HG03045 (cell line): Measurements from ENCODE around the gene RAB40A.

Experiments
- ATAC-seq: cut with Tn5 transposase; IDR thresholded peaks from one replicate; pipeline ENCODE4 v1.9.1; 2021; ENCODE audit warnings: mild to moderate bottlenecking, moderate library complexity; ENCODE audit not compliant: unreplicated experiment

Gene RAB40A, protein sequence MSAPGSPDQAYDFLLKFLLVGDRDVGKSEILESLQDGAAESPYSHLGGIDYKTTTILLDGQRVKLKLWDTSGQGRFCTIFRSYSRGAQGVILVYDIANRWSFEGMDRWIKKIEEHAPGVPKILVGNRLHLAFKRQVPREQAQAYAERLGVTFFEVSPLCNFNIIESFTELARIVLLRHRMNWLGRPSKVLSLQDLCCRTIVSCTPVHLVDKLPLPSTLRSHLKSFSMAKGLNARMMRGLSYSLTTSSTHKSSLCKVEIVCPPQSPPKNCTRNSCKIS

DNA sequence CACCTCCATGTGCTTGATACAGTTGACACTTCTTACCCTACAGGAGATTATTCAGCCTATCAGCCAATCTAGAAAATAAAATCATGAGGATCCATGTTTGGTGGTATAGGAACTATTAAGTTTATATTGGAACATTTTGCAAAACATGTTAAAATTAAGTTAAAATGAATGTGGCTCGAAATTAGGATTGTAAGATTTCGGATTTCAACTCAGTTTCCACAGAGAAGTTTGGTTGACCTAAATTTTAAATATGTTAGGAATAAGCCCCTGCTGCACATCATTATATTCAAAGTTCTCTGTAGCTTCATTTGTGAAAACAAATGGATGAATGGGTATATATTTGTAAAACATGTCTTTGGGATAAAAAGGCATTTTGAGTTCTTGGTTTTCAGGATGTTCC lies at the start of gene RAB40A:
Gene RAB40A (minus strand): TSS at position 101 of the 400 bp plus-strand sequence. CDS start 18,733 bp downstream, outside the sequence.
- ATAC-seq: no peak

DNA sequence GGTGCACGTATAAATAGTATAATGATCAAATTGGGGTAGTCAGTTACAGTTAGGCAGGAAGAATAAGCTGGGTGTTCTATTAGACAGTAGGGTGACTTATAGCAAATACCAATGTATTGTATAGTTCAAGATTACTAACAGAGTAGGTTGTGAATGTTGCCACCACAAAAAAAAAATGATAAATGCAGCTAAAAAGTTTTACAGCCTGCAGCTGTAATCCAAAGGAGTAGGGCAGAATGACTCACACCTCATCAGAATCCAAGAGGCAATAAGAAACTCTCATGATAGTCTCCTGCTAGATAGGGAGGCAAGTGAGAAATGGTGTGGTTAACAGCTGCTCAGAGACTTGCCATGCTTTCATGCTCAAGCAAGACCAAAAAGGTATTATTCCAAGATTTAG lies 46.5 kb upstream of the RAB40A start:
- peak; percentile 31 for ATAC-seq

DNA sequence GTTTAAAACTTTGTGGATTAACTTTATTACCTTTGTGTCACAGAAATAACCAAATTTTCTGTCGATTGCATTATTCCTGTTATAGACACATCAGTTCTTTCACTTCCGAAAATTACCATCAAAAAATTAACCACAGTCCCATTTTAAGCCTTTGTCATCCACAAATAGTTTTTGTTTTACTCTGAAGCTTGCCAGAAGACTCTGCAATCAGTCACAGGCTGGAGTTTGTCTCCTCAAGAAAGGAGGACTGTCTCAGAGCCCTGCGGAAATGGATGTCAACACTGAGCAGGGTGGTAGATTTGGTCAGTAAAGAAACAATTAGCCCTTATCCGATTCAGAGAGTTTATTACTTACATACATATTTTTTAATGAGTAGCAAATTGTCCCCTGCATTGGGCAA lies 45.9 kb upstream of the RAB40A start:
- ATAC-seq: peak; percentile 52

DNA sequence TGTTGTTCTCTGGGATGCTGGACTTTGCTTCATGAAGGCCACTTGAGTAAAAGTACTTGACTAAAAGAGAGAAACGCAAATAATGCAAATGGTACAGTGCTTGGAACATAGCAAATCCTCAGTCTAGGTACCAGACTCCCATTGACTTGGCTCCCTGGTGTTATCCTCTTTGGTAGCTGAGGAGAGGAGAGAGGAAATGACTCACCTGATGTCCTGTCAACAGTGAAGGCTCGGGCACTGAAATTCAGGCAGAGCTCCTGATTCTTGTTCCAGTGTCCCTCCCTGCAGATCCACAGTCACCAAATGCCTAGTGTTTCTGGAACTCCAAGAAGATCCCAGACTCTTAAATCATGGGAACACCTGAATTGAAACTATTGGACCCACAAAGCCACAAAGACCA lies 43.5 kb upstream of the RAB40A start:
- ATAC-seq: no peak

DNA sequence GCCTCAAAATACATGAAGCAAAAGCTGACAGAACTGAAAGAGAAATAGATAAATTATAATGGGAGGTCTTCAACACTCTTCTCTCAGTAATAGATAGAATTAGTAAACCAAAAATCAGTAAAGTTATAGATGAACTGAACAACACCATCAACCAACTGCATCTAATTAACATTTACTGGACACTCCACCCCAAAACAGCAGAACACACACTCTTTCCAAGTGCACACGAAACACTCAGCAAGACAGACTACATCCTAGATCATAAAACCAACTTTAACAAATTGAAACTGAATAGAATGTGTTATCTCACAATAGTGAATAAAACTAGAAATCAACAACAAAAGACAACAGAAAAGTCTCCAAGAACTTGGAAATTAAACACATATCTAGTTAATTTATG lies 41.0 kb upstream of the RAB40A start:
- ATAC-seq: no peak

DNA sequence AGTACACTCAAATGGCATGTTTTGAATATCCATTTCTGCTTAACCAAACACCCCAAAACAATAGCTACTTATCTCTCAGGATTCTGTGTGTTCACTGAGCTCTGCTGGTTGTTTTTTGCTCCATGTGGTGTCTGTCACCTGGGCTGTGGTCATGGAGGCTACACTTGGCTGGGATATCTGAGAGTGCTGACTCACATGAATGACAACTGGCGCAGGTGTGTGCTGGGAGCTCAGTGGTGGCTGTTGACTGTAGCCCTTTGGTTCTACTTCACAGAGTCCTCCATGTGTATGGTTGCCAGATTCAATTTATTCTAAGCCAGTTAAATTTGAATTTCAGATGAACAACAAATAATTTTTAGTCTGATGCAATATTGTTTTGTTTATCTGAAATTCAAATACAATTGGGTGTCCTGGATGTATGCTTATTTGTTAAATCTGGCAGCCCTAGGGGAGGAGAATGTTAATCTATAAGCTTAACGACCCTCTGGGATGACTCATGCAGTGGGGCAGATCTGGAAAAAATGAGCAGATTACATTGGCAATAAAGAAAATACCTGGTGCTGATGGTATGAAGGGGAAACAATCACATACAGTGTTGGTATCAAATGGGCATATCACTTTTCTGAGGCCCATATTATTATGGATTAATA lies 37.8 kb upstream of the RAB40A start:
- ATAC-seq: no peak

DNA sequence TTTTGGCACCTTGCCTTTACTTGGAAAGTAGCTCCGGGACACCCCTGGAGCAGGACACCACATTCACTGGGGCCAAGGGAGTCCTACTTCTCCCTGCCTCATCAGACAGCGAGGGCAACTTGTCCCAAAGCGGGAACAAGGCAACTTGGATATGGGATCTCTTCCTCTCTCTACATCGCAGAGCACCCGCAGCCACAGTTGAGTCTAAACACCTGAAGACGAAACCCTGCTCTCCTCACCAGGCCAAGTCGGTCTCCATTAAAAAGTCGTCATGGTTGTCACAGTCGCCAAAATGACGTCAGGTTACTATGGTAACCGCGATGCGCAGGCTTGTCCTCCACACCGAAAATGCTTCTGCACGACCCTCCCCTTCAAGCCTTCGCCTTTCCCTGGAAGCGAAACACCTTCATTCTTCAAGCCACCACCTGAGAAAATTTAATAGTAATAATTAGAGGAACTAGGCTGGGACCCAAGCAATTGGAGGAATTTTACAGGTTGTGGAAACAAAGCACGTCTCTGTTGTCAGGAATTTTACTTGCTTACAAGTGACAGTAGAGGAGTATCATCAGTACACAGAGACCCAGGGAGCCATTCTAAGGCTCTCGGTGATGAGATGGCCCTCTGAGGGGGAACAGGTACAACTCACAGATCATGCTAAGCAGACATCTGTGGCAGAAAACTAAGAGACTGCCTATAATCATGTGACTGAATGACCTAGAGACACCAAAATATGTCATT lies 35.6 kb upstream of the RAB40A start:
- ATAC-seq: peak; percentile 97

DNA sequence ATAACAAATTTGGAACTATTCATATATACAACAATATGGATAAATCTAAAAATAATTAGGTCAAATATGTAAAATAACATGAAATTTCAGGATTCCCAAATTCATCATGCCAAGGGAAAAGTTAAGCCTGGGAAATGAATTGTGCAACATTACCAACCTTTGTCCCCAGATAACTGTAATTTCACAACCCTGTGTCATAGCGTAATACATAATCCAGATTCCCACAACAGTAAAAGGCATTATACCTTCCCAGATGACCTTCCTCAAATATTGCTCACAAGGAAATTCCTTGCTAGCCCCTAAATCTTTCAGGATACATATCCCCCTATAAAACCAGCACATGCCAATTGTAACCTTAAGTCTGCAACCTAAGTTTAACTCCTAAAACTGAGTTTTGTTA lies 32.9 kb upstream of the RAB40A start:
- ATAC-seq: no peak

DNA sequence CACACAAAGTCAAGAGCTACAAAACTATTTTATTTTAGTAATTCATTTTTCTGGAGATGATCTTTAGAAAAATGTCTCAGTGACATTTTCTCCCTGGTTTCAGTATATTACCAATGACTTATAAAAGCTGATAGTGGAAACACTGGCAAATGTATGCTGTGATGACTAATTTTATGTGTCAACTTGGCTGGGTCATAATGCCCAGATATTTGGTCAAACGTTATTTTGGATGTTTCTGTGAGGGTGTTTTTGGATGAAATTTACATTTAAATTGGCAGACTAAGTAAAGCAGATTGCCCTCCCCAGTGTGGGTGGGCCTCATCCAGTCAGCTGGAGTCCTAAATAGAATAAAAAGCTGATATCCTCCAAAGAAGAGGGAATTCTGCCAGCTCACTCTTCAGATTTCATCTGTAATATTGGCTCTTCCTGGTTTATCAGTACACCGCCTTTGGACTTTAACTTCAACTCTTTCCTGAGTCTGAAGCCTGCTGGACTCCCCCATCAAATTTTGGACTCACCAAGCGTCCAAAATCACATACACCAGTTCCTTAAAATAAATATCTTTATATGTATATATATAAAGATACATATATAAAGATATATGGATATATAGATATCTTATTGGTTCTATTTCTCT lies 31.2 kb upstream of the RAB40A start:
- ATAC-seq: no peak

DNA sequence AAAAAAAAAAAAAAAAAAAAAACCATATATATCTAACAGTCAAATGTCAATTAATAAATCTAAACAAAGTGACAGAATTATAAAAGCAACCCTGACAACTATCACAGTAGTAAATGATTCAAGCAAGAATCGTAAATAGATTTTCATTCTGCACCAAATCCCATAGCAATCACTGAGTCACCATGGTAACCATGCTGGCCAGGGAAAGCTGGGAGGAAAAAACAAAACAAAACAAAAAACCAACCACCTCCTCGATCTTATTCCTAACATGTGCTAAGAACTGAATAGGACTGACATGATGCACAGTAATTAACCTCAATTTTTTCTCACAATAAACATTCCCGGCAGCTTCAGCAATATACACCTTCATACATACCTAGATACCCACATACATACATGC lies 30.6 kb upstream of the RAB40A start:
- no peak for ATAC-seq

DNA sequence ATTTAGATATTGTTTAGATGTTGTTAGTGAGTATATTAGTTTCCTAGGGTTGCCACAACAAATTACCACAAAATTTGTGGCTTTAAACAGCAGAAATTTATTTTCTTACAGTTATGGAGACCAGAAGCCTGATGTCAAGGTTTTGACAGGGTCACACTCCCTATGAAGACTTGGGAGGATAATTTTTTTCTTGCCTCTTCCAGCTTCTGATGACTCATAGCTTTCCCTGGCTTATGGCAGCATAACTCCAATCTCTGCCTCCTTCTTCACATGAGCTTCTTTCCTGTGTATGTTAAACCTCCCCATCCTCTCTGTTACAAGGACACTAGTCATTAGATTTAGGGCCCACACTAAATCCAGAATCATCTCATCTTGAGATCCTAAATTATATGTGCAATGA lies 20.9 kb upstream of the RAB40A start:
- ATAC-seq: no peak

DNA sequence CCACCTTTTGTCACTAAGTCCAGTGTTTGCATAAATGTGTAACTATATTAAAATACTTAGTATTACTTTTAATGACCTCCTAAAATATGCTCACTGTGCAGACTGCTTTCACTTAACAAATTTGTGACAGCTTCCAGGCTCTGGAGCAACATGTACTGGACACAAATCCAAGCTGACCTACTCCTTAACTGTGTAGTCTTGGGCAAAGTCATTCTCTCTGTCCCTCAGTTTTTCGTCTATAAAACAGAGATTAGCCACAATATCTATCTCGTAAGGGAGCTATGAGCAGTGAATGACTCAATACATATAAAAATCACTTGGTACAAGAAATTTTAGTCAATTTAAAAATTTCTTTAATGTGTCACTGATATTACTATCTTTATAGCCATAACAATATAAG lies 20.4 kb upstream of the RAB40A start:
- no peak for ATAC-seq

DNA sequence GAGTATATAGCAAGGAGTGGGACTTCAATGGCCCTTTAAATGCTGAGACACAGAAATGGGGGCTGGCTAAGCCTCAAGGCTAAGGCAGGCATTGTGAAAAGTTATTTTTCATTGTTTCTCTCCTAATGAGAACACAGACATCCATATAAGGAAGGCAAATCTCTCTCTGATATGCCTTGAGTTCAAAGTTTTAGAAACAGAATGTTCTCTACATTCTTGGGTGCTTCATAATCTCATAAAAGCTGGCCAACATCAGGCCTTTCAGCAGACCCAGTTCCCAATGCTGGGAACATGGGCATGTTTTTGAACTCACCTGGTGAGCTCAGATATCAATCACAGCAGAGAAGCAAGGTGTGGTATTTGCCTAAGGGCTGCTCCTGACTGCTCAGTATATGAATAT lies 19.4 kb upstream of the RAB40A start:
- ATAC-seq: no peak

DNA sequence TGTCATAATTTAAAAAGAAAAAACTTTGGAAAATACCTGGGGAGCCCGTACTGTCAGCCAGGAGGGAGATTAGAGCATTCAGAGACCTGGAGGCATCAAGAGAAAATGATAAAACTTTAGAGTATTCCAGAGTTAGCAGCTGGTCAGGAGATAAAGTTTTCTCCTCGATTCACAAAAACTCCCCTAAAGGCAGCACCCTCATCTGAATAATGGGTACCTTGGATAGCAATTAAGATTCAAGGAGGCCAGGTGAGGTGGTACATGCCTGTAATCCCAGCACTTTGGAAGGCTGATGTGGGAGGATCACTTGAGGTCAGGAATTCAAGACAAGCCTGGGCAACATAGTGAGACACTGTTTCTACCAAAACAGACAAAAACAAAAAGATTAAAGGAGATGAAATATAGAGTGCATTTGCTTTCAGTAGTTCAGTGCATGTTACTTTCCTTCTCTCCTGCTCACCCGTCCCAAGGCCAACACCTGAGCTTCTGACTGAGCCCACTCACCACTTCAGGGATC lies 18.6 kb upstream of the RAB40A start:
- no peak for ATAC-seq

DNA sequence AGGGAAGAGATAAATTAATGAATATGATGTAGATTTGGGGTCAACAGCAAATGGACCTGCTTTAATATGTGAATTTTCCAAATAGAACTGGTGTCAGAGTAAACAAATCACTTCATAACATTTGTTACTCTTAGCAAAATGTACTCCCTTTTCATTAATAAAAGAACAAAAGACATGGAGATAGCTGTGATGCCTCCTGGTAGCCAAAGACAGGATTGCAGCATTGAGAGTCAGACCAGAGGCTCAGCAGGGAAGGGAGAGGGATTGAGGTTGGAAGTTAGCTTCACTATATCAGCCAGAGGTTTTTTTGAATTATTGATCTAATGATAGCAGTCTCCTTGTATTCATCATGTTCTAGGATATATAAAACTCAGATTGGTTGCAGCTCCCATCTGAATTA lies 17.4 kb upstream of the RAB40A start:
- no peak for ATAC-seq

DNA sequence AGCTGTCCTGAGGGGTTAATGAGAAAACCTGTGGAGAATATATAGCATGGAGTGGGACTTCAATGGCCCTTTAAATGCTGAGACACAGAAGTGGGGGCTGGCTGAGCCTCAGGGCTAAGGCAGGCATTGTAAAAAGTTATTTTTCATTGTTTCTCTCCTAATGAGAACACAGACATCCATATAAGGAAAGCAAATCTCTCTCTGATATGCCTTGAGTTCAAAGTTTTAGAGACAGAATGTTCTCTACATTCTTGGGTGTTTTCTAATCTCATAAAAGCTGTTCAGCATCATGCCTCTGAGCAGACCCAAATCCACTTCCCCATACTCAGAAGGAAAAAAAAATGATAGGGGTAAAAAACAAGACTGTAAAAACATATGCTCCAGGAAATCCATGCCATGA lies 16.8 kb upstream of the RAB40A start:
- ATAC-seq: no peak

DNA sequence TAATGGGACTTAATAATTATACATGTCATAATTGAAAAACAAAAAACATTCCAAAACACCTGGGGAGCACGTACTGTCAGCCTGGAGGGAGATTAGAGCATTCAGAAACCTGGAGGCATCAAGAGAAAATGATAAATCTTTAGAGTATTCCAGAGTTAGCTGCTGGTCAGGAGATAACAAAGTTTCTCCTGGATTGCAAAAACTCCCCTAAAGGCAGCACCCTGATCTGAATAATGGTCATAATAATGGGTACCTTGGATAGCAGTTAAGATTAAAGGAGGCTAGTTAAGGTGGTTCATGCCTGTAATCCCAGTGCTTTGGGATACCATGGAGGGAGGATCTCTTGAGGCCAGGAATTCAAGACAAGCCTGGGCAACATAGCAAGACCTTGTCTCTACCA lies 15.9 kb upstream of the RAB40A start:
- ATAC-seq: no peak

DNA sequence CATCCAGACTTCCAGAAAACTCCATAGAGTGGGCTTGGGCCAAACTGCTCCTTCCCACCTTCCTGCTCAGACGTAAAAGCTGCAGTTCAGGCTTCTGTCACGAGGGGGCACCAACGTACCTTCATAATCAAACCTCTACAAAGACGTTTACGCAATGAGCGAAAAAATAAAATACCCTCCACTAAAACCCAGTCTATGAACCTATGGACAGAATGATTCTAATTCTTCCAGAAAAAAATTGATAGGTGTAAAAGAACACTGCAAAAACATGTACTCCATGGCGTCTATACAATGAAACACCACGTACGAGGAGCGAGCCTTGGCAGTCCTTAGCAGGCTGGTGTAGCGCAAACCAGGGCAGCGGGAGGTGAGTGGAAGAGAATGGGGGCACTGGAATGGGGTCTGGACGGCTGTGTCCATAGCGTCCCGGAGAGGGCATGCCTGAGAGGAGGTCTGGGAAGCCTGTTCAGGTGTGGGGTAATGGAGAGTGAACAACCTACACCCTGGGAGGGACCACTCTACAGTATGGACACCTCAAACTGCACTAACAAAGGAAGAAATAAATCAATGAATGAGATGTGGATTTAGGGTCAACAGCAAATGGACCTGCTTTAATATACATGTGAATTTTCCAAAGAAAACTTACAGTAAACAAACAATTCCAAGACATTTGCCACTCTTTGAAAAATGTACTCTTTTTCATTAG lies 14.4 kb upstream of the RAB40A start:
- ATAC-seq: no peak

DNA sequence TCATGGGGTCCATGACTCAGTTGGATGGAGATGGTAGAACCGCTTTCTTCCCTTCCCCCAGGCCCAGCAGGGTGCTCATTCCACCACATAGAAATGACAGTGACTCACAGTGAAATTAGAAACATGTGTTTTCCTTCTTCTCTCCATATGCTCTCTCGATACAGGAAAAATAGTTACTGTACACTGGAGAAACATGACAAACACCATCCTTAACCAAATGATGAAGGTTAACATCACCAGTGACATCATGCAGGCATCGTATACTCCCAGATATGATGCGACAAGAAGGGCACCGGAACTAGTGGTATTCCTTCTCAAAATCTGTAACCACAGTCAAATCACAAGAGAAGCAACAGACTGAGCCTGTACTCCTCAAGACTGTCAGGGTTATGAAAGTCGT lies 11.7 kb upstream of the RAB40A start:
- no peak for ATAC-seq

DNA sequence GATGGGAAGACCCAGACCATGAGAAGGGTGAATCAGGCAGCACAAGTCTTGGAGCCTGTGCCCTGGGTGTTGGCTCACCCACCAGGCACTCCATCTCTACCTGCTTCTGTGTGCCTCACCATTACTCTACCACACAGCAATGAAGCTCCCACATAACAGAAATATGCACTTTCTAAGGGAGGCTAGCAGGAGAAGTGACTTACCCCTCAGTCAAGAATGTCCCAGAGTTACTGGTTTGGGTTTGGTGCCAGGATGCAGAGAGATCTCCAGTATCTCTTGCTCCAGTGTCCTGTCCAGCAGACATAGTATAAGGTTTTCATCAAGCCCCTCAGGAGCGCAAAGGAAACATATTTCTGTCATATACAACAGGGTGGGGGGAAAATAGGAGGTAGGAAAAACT lies 11.3 kb upstream of the RAB40A start:
- no peak for ATAC-seq

DNA sequence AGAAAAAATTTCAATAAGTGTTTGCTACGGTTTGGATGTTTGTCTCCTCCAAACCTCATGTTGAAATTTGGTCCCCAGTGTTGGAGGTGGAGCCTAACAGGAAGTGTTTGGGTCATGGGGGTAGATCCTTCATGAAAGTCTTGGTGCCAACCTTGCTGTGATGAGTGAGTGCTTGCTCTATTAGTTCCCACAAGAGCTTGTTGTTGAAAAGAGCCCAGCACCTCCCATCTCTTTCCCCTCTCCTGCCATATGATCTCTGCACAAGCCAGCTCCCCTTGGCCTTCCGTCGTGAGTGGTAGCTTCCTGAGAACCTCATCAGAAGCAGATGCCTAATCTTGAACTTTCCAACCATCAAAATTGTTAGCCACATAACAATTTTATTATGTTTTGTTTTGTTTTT lies 10.3 kb upstream of the RAB40A start:
- ATAC-seq: no peak
